Liver (tissue), 3 donors: ENCODE data around the gene FAM124A.

Experiments
- EGR1 ChIP-seq, 2 donors: IDR thresholded peaks; 2 replicates each; pipeline ENCODE4 v1.6.1; 2016 to 2018; ENCODE audit warnings: antibody characterized with exemption in 2 of 2, low read depth in 2 of 2
- FOXA1 ChIP-seq: IDR thresholded peaks from 2 replicates; pipeline ENCODE4 v1.6.1; 2016; ENCODE audit warnings: antibody characterized with exemption
- GABPA ChIP-seq, 2 donors: IDR thresholded peaks in 1 of 2; conservative IDR thresholded peaks in 1 of 2; 2 replicates each; pipeline ENCODE4 v1.6.1; 2016; ENCODE audit warnings: antibody characterized with exemption in 2 of 2, mild to moderate bottlenecking in 1 of 2, moderate library complexity in 1 of 2
- HNF4G ChIP-seq: IDR thresholded peaks from 2 replicates; pipeline ENCODE4 v1.6.1; 2016; ENCODE audit warnings: antibody characterized with exemption
- JUND ChIP-seq, 2 donors: IDR thresholded peaks; 2 replicates each; pipeline ENCODE4 v1.6.1; 2016; ENCODE audit warnings: antibody characterized with exemption in 2 of 2
- RAD21 ChIP-seq, 2 donors: IDR thresholded peaks; 2 replicates each; pipeline ENCODE4 v1.6.1; 2016; ENCODE audit warnings: antibody characterized with exemption in 2 of 2, mild to moderate bottlenecking in 2 of 2
- SP1 ChIP-seq: IDR thresholded peaks from 2 replicates; pipeline ENCODE4 v1.6.1; 2018; ENCODE audit warnings: antibody characterized with exemption, mild to moderate bottlenecking
- TAF1 ChIP-seq: conservative IDR thresholded peaks from 2 replicates; pipeline ENCODE4 v1.6.1; 2016; ENCODE audit warnings: antibody characterized with exemption, mild to moderate bottlenecking
- TF ChIP-seq, protein P1 (sequence below): fragments of 150-350 bp; IDR thresholded peaks from 2 replicates; pipeline ENCODE4 v1.5.1; 2017; ENCODE audit warnings: improper control_type of control experiment, low read depth, low read length; ENCODE audit not compliant: missing input control
- TF ChIP-seq, protein P2 (sequence below): IDR thresholded peaks from 2 replicates; pipeline ENCODE4 v1.6.1; 2016; ENCODE audit warnings: antibody characterized with exemption, mild to moderate bottlenecking
- TF ChIP-seq, protein P3 (sequence below): IDR thresholded peaks from 2 replicates; pipeline ENCODE4 v1.6.1; 2016; ENCODE audit warnings: antibody characterized with exemption
- TF ChIP-seq, protein P4 (sequence below): IDR thresholded peaks from 2 replicates; pipeline ENCODE4 v1.6.1; 2016; ENCODE audit warnings: antibody characterized with exemption
- donor health status: healthy.
- donor health status: healthy.

DNA sequence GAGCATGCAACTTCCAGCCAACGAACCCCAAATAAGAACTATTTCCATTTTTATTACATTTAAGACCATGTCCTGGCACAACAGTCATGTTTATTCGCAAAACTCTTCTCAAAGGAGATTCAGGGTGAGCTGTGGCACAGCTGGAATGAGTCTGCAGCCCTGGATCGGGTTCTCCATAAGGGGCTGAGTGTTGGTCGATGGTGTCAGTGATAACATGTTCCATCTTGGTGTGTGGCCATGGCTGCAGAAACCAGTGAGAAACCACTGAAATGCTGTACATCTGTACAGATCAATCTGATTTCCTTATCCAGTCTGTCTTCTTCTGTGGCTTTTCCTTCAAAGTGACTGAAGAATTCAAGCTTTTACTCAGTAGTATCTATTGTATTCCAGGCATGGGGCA lies 15.2 kb downstream of the FAM124A start:
- TF ChIP-seq, protein P1, sequence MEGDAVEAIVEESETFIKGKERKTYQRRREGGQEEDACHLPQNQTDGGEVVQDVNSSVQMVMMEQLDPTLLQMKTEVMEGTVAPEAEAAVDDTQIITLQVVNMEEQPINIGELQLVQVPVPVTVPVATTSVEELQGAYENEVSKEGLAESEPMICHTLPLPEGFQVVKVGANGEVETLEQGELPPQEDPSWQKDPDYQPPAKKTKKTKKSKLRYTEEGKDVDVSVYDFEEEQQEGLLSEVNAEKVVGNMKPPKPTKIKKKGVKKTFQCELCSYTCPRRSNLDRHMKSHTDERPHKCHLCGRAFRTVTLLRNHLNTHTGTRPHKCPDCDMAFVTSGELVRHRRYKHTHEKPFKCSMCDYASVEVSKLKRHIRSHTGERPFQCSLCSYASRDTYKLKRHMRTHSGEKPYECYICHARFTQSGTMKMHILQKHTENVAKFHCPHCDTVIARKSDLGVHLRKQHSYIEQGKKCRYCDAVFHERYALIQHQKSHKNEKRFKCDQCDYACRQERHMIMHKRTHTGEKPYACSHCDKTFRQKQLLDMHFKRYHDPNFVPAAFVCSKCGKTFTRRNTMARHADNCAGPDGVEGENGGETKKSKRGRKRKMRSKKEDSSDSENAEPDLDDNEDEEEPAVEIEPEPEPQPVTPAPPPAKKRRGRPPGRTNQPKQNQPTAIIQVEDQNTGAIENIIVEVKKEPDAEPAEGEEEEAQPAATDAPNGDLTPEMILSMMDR, result no peak
- TF ChIP-seq EGR1 (IDR thresholded peaks at IDR 0.05; ENCODE audit: low read depth in 2 of 2) (no peak), RAD21 (IDR thresholded peaks at IDR 0.05) (no peak), GABPA (IDR thresholded peaks at IDR 0.05 in 1 of 2, conservative IDR thresholded peaks at IDR 0.05 in 1 of 2) (no peak), JUND (IDR thresholded peaks at IDR 0.05) (no peak), SP1 (no peak), HNF4G (no peak), TAF1 (no peak), FOXA1 (no peak)
- TF ChIP-seq, protein P2, sequence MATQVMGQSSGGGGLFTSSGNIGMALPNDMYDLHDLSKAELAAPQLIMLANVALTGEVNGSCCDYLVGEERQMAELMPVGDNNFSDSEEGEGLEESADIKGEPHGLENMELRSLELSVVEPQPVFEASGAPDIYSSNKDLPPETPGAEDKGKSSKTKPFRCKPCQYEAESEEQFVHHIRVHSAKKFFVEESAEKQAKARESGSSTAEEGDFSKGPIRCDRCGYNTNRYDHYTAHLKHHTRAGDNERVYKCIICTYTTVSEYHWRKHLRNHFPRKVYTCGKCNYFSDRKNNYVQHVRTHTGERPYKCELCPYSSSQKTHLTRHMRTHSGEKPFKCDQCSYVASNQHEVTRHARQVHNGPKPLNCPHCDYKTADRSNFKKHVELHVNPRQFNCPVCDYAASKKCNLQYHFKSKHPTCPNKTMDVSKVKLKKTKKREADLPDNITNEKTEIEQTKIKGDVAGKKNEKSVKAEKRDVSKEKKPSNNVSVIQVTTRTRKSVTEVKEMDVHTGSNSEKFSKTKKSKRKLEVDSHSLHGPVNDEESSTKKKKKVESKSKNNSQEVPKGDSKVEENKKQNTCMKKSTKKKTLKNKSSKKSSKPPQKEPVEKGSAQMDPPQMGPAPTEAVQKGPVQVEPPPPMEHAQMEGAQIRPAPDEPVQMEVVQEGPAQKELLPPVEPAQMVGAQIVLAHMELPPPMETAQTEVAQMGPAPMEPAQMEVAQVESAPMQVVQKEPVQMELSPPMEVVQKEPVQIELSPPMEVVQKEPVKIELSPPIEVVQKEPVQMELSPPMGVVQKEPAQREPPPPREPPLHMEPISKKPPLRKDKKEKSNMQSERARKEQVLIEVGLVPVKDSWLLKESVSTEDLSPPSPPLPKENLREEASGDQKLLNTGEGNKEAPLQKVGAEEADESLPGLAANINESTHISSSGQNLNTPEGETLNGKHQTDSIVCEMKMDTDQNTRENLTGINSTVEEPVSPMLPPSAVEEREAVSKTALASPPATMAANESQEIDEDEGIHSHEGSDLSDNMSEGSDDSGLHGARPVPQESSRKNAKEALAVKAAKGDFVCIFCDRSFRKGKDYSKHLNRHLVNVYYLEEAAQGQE, result no peak
- TF ChIP-seq, protein P3, sequence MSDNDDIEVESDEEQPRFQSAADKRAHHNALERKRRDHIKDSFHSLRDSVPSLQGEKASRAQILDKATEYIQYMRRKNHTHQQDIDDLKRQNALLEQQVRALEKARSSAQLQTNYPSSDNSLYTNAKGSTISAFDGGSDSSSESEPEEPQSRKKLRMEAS, result no peak
- TF ChIP-seq, protein P4, sequence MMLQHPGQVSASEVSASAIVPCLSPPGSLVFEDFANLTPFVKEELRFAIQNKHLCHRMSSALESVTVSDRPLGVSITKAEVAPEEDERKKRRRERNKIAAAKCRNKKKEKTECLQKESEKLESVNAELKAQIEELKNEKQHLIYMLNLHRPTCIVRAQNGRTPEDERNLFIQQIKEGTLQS, result no peak
